Measurements from ENCODE around the gene FCHSD2.
"Not testable (repeated sequence)": the region's sequence is repeated elsewhere in the genome, so short reads cannot be mapped to it uniquely, and the experiment has no call there.

FCHSD2 gene

DNA sequence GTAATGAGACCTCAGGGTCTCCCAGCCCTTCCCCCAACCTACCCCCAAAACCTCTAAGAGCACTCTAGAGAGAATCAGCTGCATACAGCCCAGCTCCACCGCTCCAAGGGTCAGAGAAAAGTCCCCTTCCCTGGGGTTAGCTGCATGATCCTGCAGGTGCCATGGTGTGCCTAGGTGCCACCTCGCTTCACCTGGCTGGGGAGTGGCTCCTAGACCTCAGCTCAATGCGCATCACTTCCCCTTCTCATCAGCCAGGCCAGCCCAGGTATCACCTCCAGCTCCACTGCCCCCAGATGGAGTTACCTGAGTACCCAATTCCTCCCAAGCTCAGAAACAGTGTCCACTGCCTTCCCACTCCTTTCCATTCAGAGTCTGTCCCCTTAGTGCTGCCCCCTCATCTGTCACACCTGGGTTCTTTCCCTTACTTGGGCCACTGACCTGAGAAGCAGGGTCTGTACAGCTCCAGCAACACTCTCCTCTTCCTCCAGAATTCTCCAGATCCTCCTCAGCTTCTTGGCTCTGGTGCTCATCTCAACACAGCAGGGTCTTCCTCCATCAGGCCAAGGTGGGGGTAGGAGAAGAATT lies 349.6 kb downstream of the FCHSD2 start:
- no peak for DNase-seq (ENCODE audit: low spot score)

DNA sequence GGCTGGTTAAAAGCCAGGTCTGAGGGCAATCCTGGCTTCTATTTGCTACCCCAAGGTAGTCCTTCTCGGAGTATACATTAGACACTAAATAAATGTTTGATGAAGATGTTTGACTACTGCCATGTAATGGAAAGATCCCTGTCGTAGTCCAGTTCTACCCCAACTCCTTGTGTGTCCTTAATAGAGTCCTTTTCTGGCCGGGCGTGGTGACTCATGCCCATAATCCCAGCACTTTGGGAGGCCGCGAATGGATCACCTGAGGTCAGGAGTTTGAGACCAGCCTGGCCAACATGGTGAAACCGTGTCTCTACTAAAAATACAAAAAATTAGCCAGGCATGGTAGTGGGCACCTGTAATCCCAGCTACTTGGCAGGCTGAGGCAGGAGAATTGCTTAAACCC lies 350.9 kb downstream of the FCHSD2 start:
- not testable (repeated sequence) for DNase-seq (ENCODE audit: low spot score)

DNA sequence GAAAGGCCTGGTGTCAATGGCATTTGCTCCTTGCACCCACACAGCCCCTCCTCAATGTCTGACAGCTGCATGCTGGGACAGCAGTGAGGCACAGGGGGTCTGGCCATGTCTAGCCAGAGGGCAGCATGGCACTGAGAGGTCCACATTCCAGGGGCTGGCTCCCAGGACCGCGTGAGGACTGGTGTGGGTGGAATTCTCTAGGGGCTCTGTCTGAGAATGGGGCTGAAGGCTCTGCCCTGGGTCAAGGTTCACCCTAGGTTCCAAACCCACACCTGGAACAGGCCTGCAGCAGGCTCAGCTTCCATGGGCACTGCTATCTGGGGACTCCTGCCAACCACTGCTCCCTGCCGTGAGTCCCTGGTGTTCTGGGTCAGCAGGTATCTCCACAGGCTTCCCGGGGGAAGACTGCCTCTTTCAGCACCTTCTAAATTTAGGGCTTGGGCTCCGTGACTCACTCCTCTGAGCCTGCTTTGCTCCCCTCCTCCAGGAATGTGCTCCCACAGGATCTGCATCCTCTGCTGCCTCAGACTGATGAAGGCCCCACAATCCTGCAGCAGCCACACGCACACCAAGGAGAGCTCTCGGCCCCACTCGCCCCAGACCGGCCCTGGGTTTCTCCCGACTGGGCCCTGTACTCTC lies 352.5 kb downstream of the FCHSD2 start:
- peak; percentile 75 for DNase-seq (ENCODE audit: low spot score)

DNA sequence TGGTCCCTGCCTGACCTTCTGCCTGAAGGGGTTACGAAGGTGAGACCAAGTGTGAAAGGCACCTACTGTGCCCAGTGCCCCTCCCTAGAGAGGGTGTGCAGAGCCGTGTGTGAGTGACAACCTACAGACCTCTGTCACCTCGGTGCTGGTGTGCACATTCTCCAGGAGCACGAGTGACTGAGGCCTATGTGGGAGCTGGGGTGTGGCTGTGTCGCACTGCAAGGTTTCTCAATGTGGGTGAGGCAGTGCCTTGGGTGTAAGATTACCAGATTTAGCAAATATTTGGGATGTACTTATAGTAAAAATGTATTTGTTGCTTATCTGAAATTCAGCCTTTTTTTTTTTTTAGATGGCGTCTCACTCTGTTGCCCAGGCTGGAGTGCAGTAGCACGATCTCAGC lies 353.9 kb downstream of the FCHSD2 start:
- peak; percentile 59 for DNase-seq (ENCODE audit: low spot score)

DNA sequence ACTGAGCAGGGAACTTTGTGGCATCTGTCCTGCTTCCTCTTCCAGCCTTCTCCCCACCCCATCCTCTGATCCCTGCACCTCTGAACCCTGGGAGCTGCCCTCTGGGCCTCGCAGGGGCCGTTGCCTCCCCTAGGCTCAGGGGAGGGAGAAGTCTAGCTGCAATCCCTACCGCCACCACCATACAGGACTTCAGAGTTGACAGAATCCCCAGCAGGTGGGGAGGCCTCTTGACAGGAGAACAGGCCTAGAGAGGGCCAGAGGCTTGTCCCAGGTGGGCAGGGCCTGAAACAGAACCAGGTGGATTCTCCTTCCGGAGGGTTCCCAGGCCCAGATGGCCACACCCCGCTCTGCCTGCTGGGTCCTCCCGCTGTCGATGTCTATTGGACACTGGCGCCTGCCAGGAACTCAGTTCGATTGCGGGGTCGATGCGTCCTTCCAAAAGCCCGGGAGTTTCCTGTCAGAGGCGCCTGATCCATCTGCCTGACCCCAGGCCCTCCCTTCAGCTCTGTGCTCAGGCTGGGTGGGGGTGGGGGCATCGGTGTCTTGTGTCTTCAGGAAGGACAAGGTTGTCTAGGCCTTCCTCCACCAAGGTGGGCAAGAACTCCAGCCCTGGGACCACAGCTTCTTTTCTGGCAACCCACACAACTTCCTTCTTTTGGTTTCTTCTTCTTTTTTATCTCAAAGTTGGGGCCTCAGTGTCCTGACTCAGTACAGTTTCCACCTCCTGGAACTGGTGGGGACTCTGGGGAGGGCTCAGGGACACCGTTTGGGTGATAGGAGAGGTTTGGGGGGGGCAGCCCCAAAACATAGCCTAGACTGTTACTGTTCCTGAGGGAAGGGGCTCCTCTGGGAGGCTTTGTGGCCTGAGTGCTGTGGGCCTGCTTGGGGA lies 354.7 kb downstream of the FCHSD2 start:
- DNase-seq (ENCODE audit: low spot score) = no peak

Data from putamen (tissue), 1 donor.